ENCODE measurements around the gene PHF23.

GRCh38 chr17:7207120-7208001 lies 31.9 kb downstream of the PHF23 start:
- TF ChIP-seq CTCF (IDR thresholded peaks at IDR 0.05 in 8 of 11, conservative IDR thresholded peaks at IDR 0.05 in 3 of 11) (no peak), POLR2A (IDR thresholded peaks at IDR 0.05) (no peak), POLR2AphosphoS5 (IDR thresholded peaks at IDR 0.05) (no peak)
